ENCODE measurements around the gene DISC1. TPM values are rescaled to one million over a fixed set of nuclear protein-coding genes. Genes with fewer than 3 reads are reported as not detected.

Gene DISC1
- polyA plus RNA-seq, 1 experiment, result 5.4 TPM

DNA sequence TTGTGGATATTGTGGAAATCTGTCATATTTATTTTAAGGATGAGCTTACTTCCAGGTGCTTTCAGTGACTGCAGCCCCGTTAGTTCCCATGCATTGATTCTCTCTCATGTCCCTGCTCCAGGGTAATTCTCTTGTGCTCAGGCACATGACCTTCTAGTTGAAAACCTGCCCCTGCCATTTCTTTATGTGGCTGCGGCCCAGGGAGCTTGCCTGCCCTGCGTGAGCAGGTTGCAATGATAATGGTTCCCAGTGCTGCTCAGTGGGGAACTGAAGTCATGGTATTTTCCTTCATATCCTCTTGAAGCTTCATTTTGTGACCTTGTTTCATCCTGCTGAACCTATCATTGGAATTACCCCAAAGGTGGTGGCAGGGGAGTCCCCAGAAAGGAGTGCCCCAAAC lies 229.8 kb downstream of the DISC1 start:
- no peaks in the 10 kb centered on the region for H3K27me3 ChIP-seq (ENCODE audit: control insufficient read depth, insufficient read depth, low read length)
- DNase-seq (ENCODE audit: low read depth, low spot score), result no peak
- ChIA-PET POLR2A (no interaction called here), CTCF (interaction anchor here (1.8 kb wide), 1 partner anchor 11 kb away, joined by 10 read pairs; no protein-coding TSS in a partner anchor)
- no peak overlapping the region for H3K27ac ChIP-seq (ENCODE audit: low read depth, low read length)
- no peaks in the 10 kb centered on the region for H3K9me3 ChIP-seq (ENCODE audit: control insufficient read depth, insufficient read depth, low read length)
- TF ChIP-seq, protein P1, sequence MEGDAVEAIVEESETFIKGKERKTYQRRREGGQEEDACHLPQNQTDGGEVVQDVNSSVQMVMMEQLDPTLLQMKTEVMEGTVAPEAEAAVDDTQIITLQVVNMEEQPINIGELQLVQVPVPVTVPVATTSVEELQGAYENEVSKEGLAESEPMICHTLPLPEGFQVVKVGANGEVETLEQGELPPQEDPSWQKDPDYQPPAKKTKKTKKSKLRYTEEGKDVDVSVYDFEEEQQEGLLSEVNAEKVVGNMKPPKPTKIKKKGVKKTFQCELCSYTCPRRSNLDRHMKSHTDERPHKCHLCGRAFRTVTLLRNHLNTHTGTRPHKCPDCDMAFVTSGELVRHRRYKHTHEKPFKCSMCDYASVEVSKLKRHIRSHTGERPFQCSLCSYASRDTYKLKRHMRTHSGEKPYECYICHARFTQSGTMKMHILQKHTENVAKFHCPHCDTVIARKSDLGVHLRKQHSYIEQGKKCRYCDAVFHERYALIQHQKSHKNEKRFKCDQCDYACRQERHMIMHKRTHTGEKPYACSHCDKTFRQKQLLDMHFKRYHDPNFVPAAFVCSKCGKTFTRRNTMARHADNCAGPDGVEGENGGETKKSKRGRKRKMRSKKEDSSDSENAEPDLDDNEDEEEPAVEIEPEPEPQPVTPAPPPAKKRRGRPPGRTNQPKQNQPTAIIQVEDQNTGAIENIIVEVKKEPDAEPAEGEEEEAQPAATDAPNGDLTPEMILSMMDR (IDR thresholded peaks at IDR 0.05; ENCODE audit: low read depth, low read length), result no peak
- no peak overlapping the region for H3K4me3 ChIP-seq (ENCODE audit: low read depth, low read length)

DNA sequence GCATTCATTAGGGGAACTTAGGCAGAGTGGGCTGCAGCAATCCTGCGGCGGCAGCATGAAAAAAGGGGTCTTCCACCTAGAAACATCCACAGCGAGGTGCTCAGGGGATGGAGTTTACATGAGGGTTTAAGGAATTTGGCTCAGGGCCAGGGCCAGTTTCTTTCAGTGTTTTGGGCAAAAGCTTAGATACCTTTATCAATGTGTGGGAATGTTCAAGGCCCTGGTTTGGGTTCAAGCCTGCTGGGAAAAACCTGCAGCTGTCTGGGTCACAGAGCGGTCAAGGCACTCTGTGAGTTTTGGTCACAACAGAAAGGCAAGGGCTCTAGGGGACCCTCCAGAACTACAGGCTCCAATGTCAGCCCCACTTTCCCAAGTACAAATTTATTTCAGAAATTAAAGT lies 230.3 kb downstream of the DISC1 start:
- Histone ChIP-seq H3K27ac (ENCODE audit: low read depth, low read length) (no peak overlapping the region), H3K9me3 (ENCODE audit: control insufficient read depth, insufficient read depth, low read length) (no peaks in the 10 kb centered on the region), H3K4me3 (ENCODE audit: low read depth, low read length) (no peak overlapping the region), H3K27me3 (ENCODE audit: control insufficient read depth, insufficient read depth, low read length) (no peaks in the 10 kb centered on the region)
- no peak for DNase-seq (ENCODE audit: low read depth, low spot score)
- TF ChIP-seq, protein P1 (IDR thresholded peaks at IDR 0.05; ENCODE audit: low read depth, low read length), result no peak
- ChIA-PET CTCF (interaction anchor here (1.8 kb wide), 1 partner anchor 10 kb away, joined by 10 read pairs; no protein-coding TSS in a partner anchor), POLR2A (no interaction called here)

DNA sequence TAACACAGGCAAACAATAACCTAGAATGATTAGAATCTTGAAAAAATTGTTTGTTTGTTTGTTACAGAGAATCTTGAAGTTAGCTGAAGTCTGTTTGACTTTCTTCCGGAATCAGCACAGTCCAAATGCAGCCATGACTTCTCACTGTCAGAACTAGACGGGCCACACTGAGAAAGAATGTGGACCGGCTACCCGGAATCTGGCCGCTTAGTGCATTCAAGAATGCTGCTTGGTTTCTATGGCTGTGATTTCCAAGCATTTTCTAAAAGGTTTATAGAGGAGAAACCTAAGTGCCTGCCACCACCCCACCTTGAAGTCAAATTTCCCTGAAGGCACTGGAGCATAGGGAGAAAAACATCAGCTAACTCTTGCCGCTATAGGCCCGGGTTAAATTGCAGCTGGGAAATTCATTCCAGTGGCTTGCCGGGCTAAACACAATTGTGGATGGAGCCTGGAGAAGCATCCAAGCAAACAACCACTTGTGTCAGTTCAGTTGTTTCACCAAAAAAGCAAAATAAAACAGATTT lies 231.1 kb downstream of the DISC1 start:
- no peaks in the 10 kb centered on the region for H3K27me3 ChIP-seq (ENCODE audit: control insufficient read depth, insufficient read depth, low read length)
- CTCF ChIA-PET, result interaction anchor here (1.8 kb wide), 1 partner anchor 9 kb away, joined by 10 read pairs; no protein-coding TSS in a partner anchor
- TF ChIP-seq, protein P1 (IDR thresholded peaks at IDR 0.05; ENCODE audit: low read depth, low read length), result no peak
- POLR2A ChIA-PET, result no interaction called here
- DNase-seq (ENCODE audit: low read depth, low spot score), result no peak
- H3K9me3 ChIP-seq (ENCODE audit: control insufficient read depth, insufficient read depth, low read length), result no peaks in the 10 kb centered on the region
- no peak overlapping the region for H3K27ac ChIP-seq (ENCODE audit: low read depth, low read length)
- no peak overlapping the region for H3K4me3 ChIP-seq (ENCODE audit: low read depth, low read length)

DNA sequence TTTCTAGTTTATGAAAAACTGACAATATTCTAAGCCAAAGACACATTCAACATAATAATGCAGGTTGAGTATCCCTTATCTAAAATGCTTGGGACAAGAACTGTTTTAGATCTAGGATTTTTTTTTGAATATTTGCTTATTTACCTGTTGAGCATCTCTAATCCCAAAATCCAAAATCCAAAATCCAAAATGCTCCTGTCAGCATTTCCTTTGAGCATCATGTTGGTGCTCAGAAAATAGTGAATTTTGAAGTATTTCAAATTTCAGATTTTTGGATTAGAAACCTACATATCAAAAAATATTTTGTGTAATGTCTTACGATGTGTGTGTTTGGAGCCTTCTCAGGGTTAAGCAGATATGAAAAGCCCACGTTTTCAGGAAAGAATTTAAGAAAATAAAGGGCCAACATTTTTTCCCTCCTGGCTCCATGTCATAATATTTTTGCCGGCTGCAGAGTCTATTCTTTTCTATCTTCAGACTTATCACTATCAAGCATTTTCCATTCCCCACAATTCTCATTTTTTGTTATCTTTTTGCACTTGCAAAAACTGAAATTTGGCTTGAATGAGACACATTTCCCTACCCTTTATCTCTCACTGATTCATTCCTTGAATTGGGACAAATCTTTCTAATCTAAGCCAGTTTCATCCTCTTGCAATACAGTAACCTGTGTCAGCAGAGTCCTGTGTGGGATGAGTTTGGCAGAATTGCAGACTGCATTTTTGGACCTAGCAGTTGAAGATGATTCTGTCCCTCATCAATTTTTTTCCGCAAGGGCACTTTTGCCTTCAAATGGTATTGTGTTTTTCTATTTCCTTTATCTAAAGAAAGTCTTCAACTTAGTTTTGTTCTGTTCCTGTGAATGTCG lies 233.9 kb downstream of the DISC1 start:
- ChIA-PET CTCF (no interaction called here), POLR2A (no interaction called here)
- no peak overlapping the region for H3K27ac ChIP-seq (ENCODE audit: low read depth, low read length)
- H3K4me3 ChIP-seq (ENCODE audit: low read depth, low read length), result no peak overlapping the region
- H3K27me3 ChIP-seq (ENCODE audit: control insufficient read depth, insufficient read depth, low read length), result no peaks in the 10 kb centered on the region
- no peak for DNase-seq (ENCODE audit: low read depth, low spot score)
- no peaks in the 10 kb centered on the region for H3K9me3 ChIP-seq (ENCODE audit: control insufficient read depth, insufficient read depth, low read length)
- TF ChIP-seq, protein P1 (IDR thresholded peaks at IDR 0.05; ENCODE audit: low read depth, low read length), result no peak
